Prostate gland (tissue), 2 donors: ENCODE results near the gene WBP4.

Experiments
- POLR2A ChIP-seq: fragments of 450-650 bp; IDR thresholded peaks from one replicate; pipeline ENCODE4 v1.6.1; 2016; ENCODE audit warnings: antibody characterized with exemption, mild to moderate bottlenecking
- POLR2AphosphoS5 ChIP-seq: sonication (generic); formaldehyde crosslinking; IDR thresholded peaks from one replicate; pipeline ENCODE4 v1.6.1; 2017; ENCODE audit warnings: antibody characterized with exemption
- TF ChIP-seq, protein P1 (sequence below), 4 experiments: fragments of 200-600 bp in 2 of 4; fragments of 450-650 bp in 2 of 4; sonication (generic) in 2 of 4; IDR thresholded peaks; 1 replicate in 3 of 4; 2 replicates in 1 of 4; pipeline ENCODE4 v1.5.1; 2016 to 2019; ENCODE audit warnings: antibody characterized with exemption in 4 of 4, mild to moderate bottlenecking in 2 of 4, moderate library complexity in 2 of 4

DNA sequence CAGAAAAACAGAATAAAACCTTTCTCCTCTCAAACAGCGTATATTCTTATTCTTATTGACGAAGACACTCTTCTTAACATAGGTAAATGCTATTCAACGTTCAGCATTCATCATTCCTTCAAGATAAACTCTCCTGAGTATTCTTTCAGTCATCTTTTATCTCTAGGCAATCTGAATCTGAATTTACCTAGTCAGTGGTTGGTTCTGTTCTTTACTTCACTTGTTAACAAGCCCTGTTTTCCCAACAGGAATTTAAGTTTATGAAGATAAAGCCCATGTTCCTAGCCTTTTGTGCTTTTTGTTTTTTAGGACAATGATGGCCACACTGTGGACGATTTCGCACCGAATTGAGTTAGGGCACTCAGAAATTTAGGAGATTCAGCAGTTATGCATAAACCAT is 45.4 kb upstream of the WBP4 start:
- TF ChIP-seq POLR2A (no peak), POLR2AphosphoS5 (no peak)
- TF ChIP-seq, protein P1, sequence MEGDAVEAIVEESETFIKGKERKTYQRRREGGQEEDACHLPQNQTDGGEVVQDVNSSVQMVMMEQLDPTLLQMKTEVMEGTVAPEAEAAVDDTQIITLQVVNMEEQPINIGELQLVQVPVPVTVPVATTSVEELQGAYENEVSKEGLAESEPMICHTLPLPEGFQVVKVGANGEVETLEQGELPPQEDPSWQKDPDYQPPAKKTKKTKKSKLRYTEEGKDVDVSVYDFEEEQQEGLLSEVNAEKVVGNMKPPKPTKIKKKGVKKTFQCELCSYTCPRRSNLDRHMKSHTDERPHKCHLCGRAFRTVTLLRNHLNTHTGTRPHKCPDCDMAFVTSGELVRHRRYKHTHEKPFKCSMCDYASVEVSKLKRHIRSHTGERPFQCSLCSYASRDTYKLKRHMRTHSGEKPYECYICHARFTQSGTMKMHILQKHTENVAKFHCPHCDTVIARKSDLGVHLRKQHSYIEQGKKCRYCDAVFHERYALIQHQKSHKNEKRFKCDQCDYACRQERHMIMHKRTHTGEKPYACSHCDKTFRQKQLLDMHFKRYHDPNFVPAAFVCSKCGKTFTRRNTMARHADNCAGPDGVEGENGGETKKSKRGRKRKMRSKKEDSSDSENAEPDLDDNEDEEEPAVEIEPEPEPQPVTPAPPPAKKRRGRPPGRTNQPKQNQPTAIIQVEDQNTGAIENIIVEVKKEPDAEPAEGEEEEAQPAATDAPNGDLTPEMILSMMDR (IDR thresholded peaks at IDR 0.05), result no peak
